ENCODE measurements around the gene TMEM232. TPM values are rescaled to one million over a fixed set of nuclear protein-coding genes. Genes with fewer than 3 reads are reported as not detected.

TMEM232 gene
- total RNA-seq, 1 donor from 2014 or later, result 8.1 TPM

DNA sequence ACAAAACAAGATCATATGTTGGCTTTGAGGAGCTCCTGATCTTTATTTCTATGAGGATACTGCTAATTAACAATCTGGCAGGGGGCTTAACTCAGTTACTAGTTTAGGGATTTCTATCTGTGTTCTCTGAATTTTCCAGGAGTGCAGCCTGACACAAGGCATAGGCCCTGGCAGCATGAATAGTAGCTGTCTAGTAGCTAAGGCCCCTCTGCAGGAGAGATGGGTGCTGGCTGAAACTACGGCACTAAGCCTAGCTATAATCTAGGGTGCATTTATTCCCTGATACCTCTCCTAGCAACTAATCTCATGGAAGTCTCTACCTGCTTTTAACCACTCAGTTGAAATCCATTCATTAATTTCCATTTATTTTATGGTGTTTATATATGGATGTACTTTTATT is 268.2 kb downstream of the TMEM232 start:
- ATAC-seq (no peak), DNase-seq (ENCODE audit: low spot score) (no peak)
- intact Hi-C loops (cut with DNase I), result no loop called here

- no peak for DNase-seq (ENCODE audit: low spot score)
- no peak for ATAC-seq
- intact Hi-C loops (cut with DNase I), result loop anchor here (5.0 kb wide), 1 partner anchor 1874 kb away; no protein-coding TSS in a partner anchor
These were observed 283.6 kb downstream of the TMEM232 start for GRCh38 chr5:110442856-110443255.

DNA sequence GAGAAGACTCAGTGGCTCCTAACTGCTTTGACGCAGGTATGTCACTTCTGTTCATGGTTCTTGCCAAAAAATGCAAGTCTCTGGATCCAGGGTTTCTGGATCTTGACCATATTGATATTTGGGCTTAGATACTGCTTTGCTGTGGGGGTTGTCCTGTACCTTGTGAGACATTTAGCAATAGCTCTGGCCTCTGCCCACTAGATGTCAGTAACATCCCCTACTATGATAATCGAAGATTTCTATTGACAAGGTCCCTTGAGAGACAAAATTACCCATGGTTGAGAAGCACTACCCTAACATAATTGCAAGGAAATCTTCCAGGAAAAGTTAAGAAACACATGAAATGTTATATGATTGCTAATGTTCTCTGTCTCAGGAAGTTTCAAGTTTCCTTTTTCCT is 285.4 kb downstream of the TMEM232 start:
- intact Hi-C loops (cut with DNase I), result loop anchor here (5.0 kb wide), 1 partner anchor 1876 kb away; no protein-coding TSS in a partner anchor
- ATAC-seq (no peak), DNase-seq (ENCODE audit: low spot score) (no peak)

GRCh38 chr5:110440058-110440457 is 286.4 kb downstream of the TMEM232 start:
- DNase-seq (ENCODE audit: low spot score), result no peak
- no peak for ATAC-seq
- intact Hi-C loops (cut with DNase I), result loop anchor here (5.0 kb wide), 1 partner anchor 1877 kb away; no protein-coding TSS in a partner anchor

GRCh38 chr5:110439296-110439695 is 287.2 kb downstream of the TMEM232 start:
- no peak for DNase-seq (ENCODE audit: low spot score)
- ATAC-seq, result no peak
- intact Hi-C loops (cut with DNase I), result no loop called here

GRCh38 chr5:110435207-110435606 is 291.3 kb downstream of the TMEM232 start:
- ATAC-seq (no peak), DNase-seq (ENCODE audit: low spot score) (no peak)
- intact Hi-C loops (cut with DNase I), result no loop called here

GRCh38 chr5:110431603-110432002 is 294.9 kb downstream of the TMEM232 start:
- DNase-seq (ENCODE audit: low spot score) (no peak), ATAC-seq (no peak)
- intact Hi-C loops (cut with DNase I), result no loop called here

GRCh38 chr5:110414360-110414759 is 312.1 kb downstream of the TMEM232 start:
- DNase-seq (ENCODE audit: low spot score) (no peak), ATAC-seq (peak; percentile 34)
- intact Hi-C loops (cut with DNase I), result no loop called here

GRCh38 chr5:110413856-110414255 is 312.6 kb downstream of the TMEM232 start:
- intact Hi-C loops (cut with DNase I), result no loop called here
- DNase-seq (ENCODE audit: low spot score) (no peak), ATAC-seq (no peak)

DNA sequence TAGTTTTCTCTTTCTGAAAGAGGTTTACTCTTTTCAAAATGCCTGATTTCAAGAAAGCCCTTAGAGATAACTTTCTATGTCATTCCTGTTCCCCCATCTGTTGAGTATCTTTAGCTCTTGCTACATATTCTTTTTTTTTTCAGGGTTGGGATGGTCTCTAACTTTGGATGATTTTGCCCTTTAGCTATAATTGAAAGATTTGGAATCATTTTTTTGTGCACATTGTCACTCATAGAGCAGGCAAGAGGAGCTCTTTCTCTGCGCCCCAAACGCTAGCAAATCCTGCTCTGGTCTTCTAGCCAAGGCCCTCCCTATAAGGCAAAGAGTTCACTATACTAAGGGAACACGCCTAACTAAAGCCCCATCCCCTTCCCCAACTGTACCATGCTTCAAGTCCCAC is 316.9 kb downstream of the TMEM232 start:
- no peak for DNase-seq (ENCODE audit: low spot score)
- intact Hi-C loops (cut with DNase I), result no loop called here
- ATAC-seq, result no peak

DNA sequence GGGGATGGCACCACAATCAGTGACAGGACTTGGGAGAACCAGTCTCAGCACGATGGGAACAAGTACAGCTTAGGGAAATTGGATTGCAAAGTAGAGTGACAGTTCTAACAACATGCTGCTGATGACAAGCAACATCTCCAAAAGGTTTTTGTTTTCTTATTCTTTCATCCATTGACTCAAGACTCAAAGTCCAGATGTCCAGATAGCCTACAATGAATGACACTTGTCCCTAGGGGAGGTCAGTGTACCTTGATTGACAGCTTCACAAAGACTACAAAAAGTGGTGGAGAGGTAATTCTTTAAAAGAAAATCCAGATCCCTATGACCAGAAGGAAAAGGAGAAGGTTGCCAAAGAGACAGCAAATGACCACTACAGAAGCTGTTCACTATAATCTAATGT is 323.9 kb downstream of the TMEM232 start:
- ATAC-seq, result no peak
- intact Hi-C loops (cut with DNase I), result no loop called here

GRCh38 chr5:110401881-110402280 is 324.6 kb downstream of the TMEM232 start:
- intact Hi-C loops (cut with DNase I), result no loop called here
- DNase-seq (ENCODE audit: low spot score), result no peak
- ATAC-seq, result no peak

More for the DNA sequence above, 323.9 kb downstream of the TMEM232 start:
- no peak for DNase-seq (ENCODE audit: low spot score)

GRCh38 chr5:110398951-110399350 is 327.5 kb downstream of the TMEM232 start:
- no peak for DNase-seq (ENCODE audit: low spot score)
- no peak for ATAC-seq
- intact Hi-C loops (cut with DNase I), result no loop called here

DNA sequence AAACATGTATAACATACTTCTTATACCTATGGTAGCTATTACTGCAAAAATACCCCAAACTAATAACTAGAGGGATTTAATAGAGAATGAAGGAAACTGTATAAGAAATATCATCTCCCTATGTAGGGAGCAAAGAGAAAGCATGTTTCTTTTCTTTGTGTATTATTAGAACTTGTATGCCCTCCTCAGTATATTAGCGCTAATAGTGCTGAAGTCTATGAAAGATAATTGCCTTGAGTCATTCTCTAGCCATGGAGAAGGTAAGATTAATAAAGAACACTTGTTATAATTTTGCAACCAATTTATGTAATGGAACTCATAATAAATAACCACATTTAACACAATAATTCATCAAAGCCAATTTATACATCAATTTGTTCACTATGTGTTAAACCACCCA is 329.2 kb downstream of the TMEM232 start:
- ATAC-seq, result no peak
- intact Hi-C loops (cut with DNase I), result no loop called here
- DNase-seq (ENCODE audit: low spot score), result no peak

GRCh38 chr5:110386782-110387181 is 339.7 kb downstream of the TMEM232 start:
- intact Hi-C loops (cut with DNase I), result no loop called here
- no peak for DNase-seq (ENCODE audit: low spot score)
- peak; percentile 70 for ATAC-seq

DNA sequence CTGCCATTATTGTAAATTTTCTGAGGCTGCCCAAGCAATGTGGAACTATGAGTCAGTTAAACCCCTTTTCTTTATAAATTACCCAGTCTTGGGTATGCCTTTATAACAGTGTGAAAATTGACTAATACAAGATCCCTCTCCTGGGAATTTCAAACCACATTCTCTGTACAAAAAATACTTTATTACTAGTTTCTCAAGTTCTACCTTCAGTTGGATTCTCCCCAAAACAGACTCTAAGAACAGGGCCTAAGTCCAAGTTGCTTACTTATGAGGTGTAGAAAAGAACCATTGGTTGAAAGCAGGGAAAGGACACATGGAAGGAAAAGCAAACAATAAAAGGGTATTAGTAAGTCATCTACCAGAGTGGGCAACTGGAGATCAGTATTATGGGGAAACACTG is 343.2 kb downstream of the TMEM232 start:
- intact Hi-C loops (cut with DNase I), result no loop called here
- ATAC-seq (no peak), DNase-seq (ENCODE audit: low spot score) (no peak)

DNA sequence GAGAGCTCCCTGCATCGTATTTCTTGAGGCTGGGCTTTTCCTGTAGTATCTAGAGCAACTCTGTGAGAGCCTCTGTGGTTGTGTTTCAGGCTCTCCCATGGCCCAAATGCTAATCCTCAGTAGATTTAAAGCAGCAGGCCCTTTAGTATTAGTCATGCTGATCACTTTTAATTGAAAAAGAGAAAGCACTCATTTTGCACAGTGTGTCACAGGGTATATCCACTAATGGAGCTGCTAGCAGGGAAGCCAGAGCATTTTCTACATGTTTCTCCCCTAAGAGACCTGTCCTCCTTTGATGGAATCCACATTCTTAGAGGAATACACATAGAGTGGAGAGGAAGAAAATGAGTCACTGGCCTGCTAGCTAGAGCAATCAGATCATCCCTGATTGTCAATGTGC is 348.5 kb downstream of the TMEM232 start:
- no peak for ATAC-seq
- DNase-seq (ENCODE audit: low spot score), result no peak
- intact Hi-C loops (cut with DNase I), result no loop called here

DNA sequence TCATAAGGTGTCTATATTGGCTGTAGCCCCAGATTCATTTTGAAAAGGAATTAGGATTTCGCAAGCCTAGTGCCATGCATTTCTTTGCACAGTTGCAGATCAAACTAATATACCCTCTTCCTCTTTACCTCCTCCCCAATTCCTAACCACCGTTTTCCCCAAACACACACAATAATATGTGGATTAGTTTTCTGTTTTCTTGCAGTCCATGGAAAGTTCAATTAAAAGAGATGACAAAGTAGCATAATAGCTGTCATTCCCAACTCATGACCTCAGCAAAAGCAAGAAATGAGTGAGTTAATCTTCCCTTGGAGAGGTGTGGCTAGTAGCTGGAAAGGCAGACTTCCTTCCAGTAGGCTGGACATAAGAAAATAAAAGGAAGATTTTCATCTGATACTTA is 349.1 kb downstream of the TMEM232 start:
- DNase-seq (ENCODE audit: low spot score) (no peak), ATAC-seq (no peak)
- intact Hi-C loops (cut with DNase I), result no loop called here

DNA sequence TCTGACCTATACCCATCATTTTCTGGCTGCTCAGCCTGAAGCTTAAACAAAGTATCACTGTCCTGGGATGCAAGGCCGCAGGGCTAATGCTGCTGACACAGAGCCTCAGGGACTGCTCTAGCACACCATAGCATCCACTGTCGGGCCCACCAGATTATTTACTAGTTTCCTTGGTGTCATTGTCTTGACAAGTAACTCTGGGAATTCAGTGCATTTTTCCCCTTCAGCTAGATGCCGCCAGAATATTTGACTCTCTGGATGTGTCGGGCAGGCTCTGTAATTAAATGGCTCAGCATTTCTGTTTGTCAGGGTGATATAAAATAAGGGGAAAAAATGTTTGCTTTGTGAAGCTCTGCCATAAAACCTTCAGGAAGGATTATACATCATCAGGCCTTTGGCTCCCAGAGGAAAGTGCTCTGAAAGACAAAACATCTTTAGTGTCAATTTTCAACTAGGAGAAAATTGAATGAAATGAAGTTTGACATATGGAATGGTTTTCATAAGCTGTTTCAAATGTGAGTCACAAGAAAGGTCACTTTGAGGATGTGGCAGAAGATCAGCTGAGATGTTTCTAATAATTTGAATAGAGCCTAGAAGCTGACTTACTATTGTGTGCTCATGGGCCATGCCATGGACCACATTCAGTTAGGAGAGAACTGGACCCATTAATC is 350.1 kb downstream of the TMEM232 start:
- ATAC-seq (peak; percentile 39), DNase-seq (ENCODE audit: low spot score) (no peak)
- intact Hi-C loops (cut with DNase I), result no loop called here

DNA sequence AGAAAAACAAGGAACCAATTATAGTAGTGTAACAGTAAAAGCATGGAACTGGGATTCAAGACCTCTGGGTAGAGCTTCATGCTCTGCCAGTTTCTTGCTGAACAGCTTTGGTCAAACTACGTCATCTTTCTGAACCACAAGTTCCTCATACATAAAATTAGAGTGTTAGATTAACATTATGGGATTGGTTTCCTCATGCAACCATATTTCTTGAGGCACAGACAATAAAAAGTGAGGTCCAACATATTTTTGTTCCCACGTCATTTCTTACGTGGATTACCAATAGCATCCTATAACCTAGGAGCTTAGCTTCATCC is 354.8 kb downstream of the TMEM232 start:
- intact Hi-C loops (cut with DNase I), result no loop called here
- DNase-seq (ENCODE audit: low spot score), result no peak
- no peak for ATAC-seq

GRCh38 chr5:110371011-110371724 is 355.3 kb downstream of the TMEM232 start:
- ATAC-seq (no peak), DNase-seq (ENCODE audit: low spot score) (no peak)
- intact Hi-C loops (cut with DNase I), result no loop called here

All from sciatic nerve (tissue), 2 donors.